GM21381 (cell line): ENCODE results near the gene IQCN.
"Not testable (repeated sequence)": the region's sequence is repeated elsewhere in the genome, so short reads cannot be mapped to it uniquely, and the experiment has no call there.

Source experiments
- ATAC-seq: cut with Tn5 transposase; IDR thresholded peaks from one replicate; pipeline ENCODE4 v1.9.1; 2021; ENCODE audit warnings: mild to moderate bottlenecking, moderate library complexity; ENCODE audit not compliant: unreplicated experiment

IQCN gene

GRCh38 chr19:18218600-18218999, 55.7 kb downstream of the IQCN start:
- no peak for ATAC-seq

- ATAC-seq: no peak
Measured at GRCh38 chr19:18218159-18218558, 56.1 kb downstream of the IQCN start.

GRCh38 chr19:18216789-18217188, 57.5 kb downstream of the IQCN start:
- no peak for ATAC-seq

GRCh38 chr19:18214779-18215433, 59.3 kb downstream of the IQCN start:
- ATAC-seq: no peak

GRCh38 chr19:18211683-18212082, 62.6 kb downstream of the IQCN start:
- no peak for ATAC-seq

- not testable (repeated sequence) for ATAC-seq
Measured at GRCh38 chr19:18209912-18210311, 64.3 kb downstream of the IQCN start.

GRCh38 chr19:18208098-18208951, 65.9 kb downstream of the IQCN start:
- ATAC-seq: no peak
